ENCODE results near the gene PRSS22. TPM values are rescaled to one million over a fixed set of nuclear protein-coding genes. Genes with fewer than 3 reads are reported as not detected.

PRSS22 gene
- total RNA-seq, 1 experiment from 2014 or later = 0.80 TPM

DNA sequence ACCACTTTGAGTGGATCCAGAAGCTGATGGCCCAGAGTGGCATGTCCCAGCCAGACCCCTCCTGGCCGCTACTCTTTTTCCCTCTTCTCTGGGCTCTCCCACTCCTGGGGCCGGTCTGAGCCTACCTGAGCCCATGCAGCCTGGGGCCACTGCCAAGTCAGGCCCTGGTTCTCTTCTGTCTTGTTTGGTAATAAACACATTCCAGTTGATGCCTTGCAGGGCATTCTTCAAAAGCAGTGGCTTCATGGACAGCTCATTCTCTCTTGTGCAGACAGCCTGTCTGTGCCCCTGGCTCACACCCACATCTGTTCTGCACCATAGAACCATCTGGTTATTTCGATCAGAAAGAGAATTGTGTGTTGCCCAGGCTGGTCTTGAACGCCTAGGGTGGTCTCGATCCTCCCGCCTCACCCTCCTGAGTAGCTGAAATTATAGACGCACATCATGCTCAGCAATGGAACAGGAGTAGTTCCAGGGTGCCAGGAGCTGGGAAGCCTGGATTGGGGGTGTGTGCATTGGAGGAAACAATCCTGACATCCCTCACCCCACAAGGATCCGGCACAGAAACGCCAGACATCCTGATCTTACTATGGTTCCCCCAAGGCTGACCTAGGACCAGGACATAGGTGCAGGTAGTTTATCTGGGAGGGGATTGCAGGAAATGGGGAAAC lies 36.3 kb downstream of the PRSS22 start:
- no peaks in the 10 kb centered on the region for H3K36me3 ChIP-seq (replicated peaks; ENCODE audit: control insufficient read depth, insufficient read depth, low read length)
- no peak overlapping the region for H3K4me3 ChIP-seq (ENCODE audit: insufficient read depth, low read depth, low read length)
- peak; percentile 32 for DNase-seq
- no peaks in the 10 kb centered on the region for H3K27me3 ChIP-seq (ENCODE audit: control insufficient read depth, insufficient read depth, low read length)

DNA sequence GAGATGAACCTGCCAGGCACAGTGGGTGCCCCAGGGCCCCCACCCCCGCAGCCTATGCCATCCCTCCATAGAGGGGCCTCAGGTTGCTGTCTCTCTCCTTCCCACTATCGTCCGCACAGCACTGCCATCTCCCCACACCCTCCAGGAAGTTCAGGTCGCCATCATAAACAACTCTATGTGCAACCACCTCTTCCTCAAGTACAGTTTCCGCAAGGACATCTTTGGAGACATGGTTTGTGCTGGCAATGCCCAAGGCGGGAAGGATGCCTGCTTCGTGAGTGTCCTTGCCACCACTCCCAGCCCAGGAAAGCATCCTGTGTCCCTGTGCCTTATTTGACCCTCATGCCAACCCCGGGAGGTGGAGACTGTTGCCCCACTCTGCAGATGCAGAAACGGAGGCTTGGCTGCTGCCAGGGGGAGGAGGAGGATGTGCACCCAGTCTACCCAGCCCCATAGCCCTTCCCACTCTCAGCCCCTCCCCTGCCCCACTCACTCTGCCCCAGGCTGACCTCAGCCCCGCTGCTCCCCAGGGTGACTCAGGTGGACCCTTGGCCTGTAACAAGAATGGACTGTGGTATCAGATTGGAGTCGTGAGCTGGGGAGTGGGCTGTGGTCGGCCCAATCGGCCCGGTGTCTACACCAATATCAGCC lies 37.0 kb downstream of the PRSS22 start:
- H3K36me3 ChIP-seq (replicated peaks; ENCODE audit: control insufficient read depth, insufficient read depth, low read length) = no peaks in the 10 kb centered on the region
- no peaks in the 10 kb centered on the region for H3K27me3 ChIP-seq (ENCODE audit: control insufficient read depth, insufficient read depth, low read length)
- DNase-seq = peak; percentile 37
- H3K4me3 ChIP-seq (ENCODE audit: insufficient read depth, low read depth, low read length) = no peak overlapping the region

DNA sequence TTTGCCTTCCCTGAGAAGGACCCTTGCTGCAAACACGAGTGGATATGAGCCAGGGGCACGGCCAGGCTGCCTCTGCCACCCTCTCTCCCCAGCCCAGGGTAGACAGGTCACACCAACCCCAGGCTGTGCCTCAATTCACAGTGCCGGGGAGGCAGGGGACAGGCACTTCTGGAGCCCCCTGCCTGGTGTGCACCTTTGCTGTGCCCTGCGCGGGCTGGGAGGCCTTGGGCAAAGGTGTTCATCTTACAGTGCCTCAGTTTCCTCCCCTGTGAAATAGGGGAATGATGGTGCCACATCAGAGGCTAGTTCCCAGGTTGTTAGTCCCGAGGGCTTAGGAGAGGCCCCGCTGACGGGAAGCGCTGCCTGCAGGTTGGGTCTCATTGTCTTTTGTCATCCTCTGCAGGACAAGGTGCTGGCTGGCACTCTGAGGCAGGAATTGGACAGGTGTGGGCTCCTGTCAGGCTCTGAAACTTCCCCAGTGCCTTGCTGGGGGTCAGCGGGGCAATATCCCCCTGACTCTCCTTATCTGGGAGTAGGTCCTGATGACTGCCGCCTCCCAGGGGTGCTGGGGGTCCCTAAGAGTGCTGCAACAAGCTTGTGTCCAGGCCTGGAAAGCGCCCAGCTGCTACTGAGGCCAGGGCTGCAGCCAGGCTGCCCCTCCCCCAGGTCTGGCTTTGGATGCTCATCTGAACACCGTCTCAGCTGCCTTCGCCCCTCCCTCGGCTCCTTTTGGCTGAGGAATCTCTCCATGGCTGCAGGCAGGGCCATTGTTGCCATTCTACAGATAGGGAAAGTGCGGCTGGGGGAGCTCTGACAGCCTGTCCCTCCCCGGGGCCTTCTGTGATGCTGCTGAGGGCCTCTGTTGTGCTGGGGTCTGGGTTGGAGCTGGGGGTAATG lies 37.8 kb downstream of the PRSS22 start:
- H3K4me3 ChIP-seq (ENCODE audit: insufficient read depth, low read depth, low read length) = no peak overlapping the region
- DNase-seq = peak; percentile 54
- no peaks in the 10 kb centered on the region for H3K27me3 ChIP-seq (ENCODE audit: control insufficient read depth, insufficient read depth, low read length)
- no peaks in the 10 kb centered on the region for H3K36me3 ChIP-seq (replicated peaks; ENCODE audit: control insufficient read depth, insufficient read depth, low read length)

DNA sequence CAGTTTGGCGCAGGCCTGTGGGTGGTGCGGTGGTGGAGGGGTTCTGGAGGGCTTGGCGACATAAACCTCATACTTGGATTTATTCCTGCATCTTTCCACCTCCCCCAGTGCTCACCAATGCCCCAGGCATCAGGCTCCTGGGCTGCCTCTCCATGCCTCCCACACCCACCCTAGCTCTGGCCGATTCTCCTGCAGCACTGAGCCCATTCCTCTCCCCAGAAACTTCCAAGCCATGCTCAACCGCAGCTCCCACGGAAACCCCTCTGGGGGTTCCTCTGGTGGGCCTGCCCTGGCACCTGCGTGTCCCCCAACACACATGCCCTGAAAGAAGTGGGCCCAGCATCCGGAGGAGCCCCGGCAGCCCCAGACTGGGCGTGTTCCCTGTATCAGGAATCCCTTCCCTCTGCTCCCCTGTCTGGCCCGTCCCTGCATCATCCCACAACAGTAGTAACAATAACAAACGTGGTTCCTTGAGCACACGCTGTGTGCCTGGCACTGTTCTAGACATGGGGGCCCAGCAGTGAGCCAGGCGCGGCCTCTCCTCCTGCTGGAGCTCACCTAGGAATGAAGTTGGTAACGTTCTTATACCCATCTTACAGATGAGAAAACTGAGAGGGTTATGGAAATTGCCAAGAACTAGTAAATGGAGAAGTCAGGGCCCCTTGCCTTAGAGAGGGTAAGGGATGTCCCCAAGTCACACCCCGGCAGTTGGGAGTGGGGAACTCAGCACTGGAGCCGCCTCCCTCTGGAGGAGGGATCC lies 38.6 kb downstream of the PRSS22 start:
- Histone ChIP-seq H3K4me3 (ENCODE audit: insufficient read depth, low read depth, low read length) (no peak overlapping the region), H3K27me3 (ENCODE audit: control insufficient read depth, insufficient read depth, low read length) (no peaks in the 10 kb centered on the region), H3K36me3 (replicated peaks; ENCODE audit: control insufficient read depth, insufficient read depth, low read length) (no peaks in the 10 kb centered on the region)
- peak; percentile 28 for DNase-seq

DNA sequence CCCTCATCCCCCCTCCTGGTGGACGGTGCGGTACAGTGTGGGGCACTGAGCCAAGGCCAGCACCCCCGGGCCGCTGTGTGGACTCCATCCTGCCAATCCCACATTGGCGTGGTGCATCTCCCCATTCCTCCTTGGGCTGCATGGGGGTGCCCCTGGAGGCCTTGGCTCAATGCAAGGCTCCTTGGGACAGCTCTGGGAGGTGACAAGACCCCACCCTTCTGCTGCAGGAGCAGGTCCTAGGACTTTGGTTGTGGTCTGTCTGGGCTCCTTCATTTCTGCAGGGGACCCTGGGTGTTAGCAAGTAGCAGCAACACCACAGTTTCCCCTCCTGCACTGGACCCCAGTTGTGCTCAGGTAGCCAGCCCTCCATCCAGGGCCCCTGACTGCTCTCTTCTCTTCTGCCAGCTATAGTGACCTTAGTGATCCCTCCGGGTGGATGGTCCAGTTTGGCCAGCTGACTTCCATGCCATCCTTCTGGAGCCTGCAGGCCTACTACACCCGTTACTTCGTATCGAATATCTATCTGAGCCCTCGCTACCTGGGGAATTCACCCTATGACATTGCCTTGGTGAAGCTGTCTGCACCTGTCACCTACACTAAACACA lies 39.6 kb downstream of the PRSS22 start:
- peak; percentile 42 for DNase-seq
- no peaks in the 10 kb centered on the region for H3K27me3 ChIP-seq (ENCODE audit: control insufficient read depth, insufficient read depth, low read length)
- H3K36me3 ChIP-seq (replicated peaks; ENCODE audit: control insufficient read depth, insufficient read depth, low read length) = no peaks in the 10 kb centered on the region
- no peak overlapping the region for H3K4me3 ChIP-seq (ENCODE audit: insufficient read depth, low read depth, low read length)

DNA sequence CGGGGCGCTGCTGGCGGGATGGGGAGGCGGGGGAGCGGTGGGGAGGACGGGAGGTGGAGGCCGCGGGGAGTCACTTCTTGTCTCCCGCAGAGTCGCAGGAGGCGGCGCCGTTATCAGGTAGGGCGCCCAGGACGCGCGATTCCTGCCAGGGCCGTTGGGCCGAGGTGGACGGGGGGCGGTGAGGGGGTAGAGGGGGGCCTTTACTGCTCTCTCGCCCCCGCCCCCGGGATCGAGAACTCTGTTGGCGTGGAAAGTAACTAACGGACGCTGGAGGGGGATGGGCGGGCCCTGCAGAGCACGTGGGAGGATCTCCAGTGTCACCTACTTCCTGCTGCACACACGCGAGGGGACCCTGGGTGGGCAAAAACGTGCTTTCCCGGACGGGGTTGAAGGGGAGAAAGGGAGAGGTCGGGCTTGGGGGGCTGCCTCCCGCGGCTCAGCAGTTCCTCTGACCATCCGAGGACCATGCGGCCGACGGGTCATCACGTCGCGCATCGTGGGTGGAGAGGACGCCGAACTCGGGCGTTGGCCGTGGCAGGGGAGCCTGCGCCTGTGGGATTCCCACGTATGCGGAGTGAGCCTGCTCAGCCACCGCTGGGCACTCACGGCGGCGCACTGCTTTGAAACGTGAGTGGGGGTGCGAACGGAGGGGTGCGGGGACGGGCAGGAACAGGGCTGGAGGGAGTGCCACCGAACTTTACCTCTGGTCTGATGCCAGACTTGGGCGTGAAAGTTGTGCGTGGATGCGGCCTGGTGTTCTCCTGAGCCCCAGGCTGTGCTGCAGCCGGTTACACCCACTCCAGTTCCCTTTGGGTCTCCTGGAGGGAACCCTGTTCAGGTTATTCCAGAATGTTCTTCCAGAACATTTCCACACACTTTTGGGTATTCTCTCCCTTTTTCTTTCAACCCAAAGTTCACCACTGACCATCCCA lies 40.4 kb downstream of the PRSS22 start:
- Histone ChIP-seq H3K4me3 (ENCODE audit: insufficient read depth, low read depth, low read length) (no peak overlapping the region), H3K27me3 (ENCODE audit: control insufficient read depth, insufficient read depth, low read length) (no peaks in the 10 kb centered on the region), H3K36me3 (replicated peaks; ENCODE audit: control insufficient read depth, insufficient read depth, low read length) (no peaks in the 10 kb centered on the region)
- peak; percentile 57 for DNase-seq

DNA sequence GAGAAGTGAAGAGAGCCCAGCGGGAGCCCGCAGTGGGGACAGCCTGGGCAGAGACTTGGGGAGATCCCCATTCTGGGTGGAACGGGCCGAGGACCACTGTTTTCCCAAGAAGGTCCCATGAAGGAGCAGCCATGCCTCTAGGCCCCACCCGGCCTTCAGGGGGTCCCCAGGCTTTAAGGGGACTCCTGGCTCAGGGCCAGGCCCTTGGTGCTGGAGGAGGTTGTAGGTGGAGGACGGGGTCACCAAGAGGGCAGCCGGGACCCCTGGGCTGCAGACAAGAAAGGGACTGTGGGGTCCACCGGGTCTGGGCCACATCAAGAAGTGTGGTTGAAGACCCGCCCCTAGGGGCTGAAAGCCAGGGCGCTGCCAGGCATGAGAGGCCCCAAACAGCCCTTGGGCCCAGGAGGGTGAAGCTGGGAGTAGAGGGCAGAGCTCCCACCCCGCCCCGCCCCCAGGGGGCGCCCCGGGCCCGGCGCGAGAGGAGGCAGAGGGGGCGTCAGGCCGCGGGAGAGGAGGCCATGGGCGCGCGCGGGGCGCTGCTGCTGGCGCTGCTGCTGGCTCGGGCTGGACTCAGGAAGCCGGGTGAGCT lies 41.1 kb downstream of the PRSS22 start, which contains the start of gene PRSS21:
Gene PRSS21, plus strand, starts transcription at position 487 of the 589 bp plus-strand sequence. Its CDS starts 32 bp downstream, at position 519.
- peak; percentile 93 for DNase-seq
- H3K4me3 ChIP-seq (ENCODE audit: insufficient read depth, low read depth, low read length) = no peak within 1 kb of the TSS
- H3K36me3 ChIP-seq (replicated peaks; ENCODE audit: control insufficient read depth, insufficient read depth, low read length) = no peaks in the 10 kb centered on the region
- H3K27me3 ChIP-seq (ENCODE audit: control insufficient read depth, insufficient read depth, low read length) = no peaks in the 10 kb centered on the region; the same call in 1 of the 2 replicates

DNA sequence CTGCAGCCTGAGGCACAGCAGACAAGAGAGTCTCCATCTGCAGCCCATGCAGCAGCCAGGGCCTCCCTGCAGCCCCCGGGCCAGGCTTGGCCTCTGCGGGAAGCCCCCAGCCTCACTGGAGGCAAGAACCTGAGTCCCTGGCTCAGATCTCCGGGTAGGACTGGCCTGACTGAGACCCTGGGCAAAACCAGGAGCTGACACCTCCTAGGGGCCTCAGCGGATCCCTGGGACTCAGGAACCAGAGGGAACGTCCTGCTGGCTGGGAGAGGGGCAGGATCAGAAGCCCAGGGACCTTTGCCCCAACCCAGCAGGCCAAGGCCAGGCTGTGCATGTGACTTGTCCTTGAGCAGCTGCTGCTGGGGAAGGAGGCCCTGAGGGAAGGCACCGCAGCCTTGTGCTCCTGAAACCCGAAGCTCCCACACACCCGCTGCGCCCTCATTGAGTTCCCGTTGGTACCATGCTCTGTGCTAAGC lies 42.6 kb downstream of the PRSS22 start:
- H3K4me3 ChIP-seq (ENCODE audit: insufficient read depth, low read depth, low read length) = no peak overlapping the region
- H3K36me3 ChIP-seq (replicated peaks; ENCODE audit: control insufficient read depth, insufficient read depth, low read length) = no peaks in the 10 kb centered on the region
- DNase-seq = peak; percentile 50
- no peaks in the 10 kb centered on the region; the same call in 1 of the 2 replicates for H3K27me3 ChIP-seq (ENCODE audit: control insufficient read depth, insufficient read depth, low read length)

DNA sequence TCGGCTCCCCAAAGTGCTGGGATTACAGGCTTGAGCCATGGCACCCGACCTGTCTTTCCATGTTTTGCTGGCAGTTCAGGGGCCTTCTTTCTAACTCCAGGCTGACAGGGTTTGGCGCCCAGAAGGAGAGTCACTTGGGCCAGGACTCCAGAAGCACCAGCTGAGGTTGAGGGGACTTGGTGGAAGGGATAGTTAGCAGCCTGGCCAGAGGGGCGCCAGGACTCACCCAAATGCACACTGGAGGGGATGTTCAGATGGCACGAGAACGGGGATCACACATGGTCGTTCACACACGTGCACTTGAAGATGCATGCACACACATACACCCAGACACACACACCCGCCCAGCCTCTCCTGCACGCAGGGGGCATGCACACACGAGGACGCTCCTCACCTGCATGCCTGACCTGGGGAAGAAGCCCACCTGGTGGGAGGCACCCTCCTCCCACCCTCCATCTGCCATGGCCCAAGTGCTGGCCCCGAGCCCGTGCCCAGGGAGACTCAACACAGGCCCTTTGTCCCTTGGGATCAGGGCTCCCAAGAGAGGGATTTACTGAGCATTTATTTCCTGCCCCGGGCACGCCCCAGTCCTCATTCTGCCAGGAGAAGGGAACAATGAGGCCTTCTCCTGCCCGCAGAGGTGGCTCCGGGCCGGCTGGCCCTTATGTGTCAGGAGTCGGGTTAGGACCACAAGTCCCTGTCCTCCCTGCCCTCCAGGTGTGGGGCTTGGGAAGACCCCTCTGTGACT lies 43.2 kb downstream of the PRSS22 start:
- DNase-seq = peak; percentile 36
- Histone ChIP-seq H3K36me3 (replicated peaks; ENCODE audit: control insufficient read depth, insufficient read depth, low read length) (no peaks in the 10 kb centered on the region), H3K27me3 (ENCODE audit: control insufficient read depth, insufficient read depth, low read length) (no peaks in the 10 kb centered on the region; the same call in 1 of the 2 replicates), H3K4me3 (ENCODE audit: insufficient read depth, low read depth, low read length) (no peak overlapping the region)

DNA sequence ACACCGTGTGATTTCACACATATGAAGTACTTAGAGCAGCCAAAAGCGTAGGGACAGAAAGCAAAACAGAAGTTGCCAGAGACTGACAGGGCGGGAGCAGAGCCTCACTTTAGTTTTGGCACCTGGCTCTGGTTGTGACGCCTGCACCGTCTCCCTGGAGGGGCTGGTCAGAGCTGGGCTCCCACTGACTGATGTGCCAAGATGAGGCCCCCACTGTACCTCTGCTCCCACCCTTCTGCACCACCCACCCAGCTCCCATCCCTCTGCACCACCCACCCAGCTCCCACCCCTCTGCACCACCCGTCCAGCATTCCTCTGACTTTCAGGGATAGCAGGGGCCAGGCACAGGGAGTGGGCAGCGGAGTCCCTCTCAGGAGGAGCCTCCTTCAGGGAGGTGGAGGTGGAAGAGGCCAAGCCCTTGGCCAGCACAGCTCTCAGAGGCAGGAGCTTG lies 44.2 kb downstream of the PRSS22 start:
- H3K4me3 ChIP-seq (ENCODE audit: insufficient read depth, low read depth, low read length) = no peak overlapping the region
- DNase-seq = peak; percentile 37
- H3K36me3 ChIP-seq (replicated peaks; ENCODE audit: control insufficient read depth, insufficient read depth, low read length) = no peaks in the 10 kb centered on the region
- no peaks in the 10 kb centered on the region; the same call in 1 of the 2 replicates for H3K27me3 ChIP-seq (ENCODE audit: control insufficient read depth, insufficient read depth, low read length)

DNA sequence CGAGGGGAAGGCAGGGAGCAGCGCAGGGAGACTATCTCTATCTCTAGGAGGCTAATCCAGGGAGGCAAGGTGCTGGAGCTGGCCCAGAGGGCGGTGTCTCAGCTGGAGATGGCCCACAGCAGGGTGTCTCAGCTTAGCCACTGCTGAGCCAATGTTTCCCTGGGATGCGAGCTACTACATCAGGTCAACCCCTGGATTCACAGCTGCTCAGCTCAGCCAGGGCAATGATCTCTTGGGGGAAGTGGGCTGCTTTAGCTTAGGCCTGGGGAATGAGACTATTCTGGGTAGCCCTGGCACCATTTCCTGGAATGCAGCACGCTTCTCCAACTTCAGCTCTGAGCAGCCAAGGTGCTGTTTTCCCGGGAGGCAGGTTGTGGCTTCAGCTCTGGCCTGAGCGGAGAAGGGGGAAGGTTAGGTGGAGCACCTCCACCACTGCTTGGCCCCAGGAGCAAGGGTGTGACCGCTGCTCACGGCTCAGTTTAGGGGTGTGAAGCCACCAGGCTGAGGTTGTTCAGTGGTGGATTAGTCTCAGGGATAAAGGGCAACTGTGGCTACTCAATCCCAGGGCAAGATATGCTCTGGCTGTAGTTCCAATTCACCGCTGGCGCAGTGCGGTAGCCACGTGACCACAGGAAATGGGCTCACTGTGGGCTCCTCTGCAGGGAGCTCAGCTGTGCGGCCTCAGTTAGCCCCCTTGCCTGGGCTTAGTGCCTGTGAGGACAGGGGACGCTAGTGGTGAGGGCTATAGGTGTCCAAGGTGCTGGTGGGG lies 46.1 kb downstream of the PRSS22 start:
- peak; percentile 39 for DNase-seq
- Histone ChIP-seq H3K36me3 (replicated peaks; ENCODE audit: control insufficient read depth, insufficient read depth, low read length) (no peaks in the 10 kb centered on the region), H3K27me3 (ENCODE audit: control insufficient read depth, insufficient read depth, low read length) (no peaks in the 10 kb centered on the region; the same call in 1 of the 2 replicates), H3K4me3 (ENCODE audit: insufficient read depth, low read depth, low read length) (no peak overlapping the region)

All from H7 (cell line).